GM13977 (cell line): ENCODE results near the gene PKD1L1.

Experiments
- DNase-seq: peaks from one replicate; pipeline ENCODE4 v3.0.0; 2012; ENCODE audit warnings: low spot score
- in situ Hi-C: fragments of 300-500 bp; cut with MboI; formaldehyde crosslinking; loops from one replicate; pipeline ENCODE4 v1.12.0; 2022; ENCODE audit warnings: low sequenced_read_pairs, low pct_unique_long_range_greater_than_20kb, mixed read lengths, inconsistent platforms; ENCODE audit not compliant: unreplicated experiment
- TF ChIP-seq, protein P1 (sequence below): IDR thresholded peaks from 2 replicates; pipeline ENCODE4 v1.5.1; 2012; ENCODE audit warnings: mild to moderate bottlenecking, control low read depth; ENCODE audit not compliant: insufficient read depth; ENCODE audit errors: extremely low read depth, missing control alignments

Gene PKD1L1

DNA sequence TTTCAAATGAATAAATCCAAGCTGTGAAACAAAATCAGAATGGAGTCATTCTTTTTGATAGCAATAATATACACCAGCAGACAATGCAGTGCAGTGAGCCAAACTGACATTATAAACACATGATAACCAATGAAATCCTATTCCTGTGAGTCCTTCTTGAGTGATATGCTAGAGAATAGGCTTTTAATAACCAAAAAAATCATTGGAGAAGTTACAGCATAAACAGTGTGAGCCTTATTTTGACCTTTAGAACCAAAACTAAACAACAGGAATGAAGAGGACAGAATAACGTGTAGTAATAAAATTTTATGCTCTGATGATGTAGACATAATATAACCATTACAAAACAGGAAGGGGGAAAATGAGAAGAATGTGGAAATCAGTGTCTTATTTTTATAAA is 22.5 kb upstream of the PKD1L1 start:
- in situ Hi-C loops = no loop called here
- TF ChIP-seq, protein P1, sequence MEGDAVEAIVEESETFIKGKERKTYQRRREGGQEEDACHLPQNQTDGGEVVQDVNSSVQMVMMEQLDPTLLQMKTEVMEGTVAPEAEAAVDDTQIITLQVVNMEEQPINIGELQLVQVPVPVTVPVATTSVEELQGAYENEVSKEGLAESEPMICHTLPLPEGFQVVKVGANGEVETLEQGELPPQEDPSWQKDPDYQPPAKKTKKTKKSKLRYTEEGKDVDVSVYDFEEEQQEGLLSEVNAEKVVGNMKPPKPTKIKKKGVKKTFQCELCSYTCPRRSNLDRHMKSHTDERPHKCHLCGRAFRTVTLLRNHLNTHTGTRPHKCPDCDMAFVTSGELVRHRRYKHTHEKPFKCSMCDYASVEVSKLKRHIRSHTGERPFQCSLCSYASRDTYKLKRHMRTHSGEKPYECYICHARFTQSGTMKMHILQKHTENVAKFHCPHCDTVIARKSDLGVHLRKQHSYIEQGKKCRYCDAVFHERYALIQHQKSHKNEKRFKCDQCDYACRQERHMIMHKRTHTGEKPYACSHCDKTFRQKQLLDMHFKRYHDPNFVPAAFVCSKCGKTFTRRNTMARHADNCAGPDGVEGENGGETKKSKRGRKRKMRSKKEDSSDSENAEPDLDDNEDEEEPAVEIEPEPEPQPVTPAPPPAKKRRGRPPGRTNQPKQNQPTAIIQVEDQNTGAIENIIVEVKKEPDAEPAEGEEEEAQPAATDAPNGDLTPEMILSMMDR = no peak
- DNase-seq = no peak

DNA sequence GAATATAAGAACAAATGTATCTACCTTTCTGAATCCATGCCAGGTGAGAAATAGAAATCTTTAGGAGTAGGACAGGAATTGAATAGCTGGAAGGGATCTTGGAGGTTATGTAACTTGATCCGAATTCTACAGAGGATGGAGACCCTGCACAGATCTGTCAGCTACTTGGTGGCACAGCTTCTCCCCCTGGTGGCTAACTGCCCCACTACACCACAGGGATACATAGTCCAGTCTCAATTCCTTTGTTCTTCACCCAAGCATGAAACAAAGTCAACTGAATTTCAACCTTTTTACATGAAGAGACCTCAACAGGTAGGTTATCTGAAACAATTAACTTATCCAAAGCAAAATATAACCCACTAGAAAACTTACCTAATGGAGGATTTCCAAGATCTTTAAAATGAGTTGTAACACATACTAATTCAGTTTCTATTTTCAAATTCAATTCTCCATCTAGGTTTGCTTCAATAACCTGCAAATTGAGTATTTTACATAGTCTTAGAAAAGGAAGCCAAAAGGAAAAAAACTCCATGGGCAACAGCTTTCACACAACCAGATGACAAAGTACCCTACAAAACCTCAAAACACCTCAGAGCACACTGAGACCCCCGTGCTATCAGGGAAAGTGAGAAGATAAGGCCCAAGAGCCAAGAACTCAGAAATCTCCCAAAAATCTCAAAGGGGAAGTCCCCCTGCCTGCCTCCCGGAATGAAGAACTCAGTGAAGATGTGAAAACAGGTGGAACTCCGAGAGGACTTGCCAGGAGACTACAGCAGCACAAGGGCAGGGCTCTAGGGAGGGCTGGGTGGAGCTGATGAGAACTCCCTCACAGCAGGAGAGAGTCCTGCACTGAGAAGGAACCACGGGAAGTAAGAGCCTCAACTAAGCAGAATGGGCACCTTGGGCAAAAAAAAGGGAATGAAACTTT is 20.8 kb upstream of the PKD1L1 start:
- TF ChIP-seq, protein P1 = peak; percentile 85
- peak; percentile 72 for DNase-seq
- in situ Hi-C loops = no loop called here

DNA sequence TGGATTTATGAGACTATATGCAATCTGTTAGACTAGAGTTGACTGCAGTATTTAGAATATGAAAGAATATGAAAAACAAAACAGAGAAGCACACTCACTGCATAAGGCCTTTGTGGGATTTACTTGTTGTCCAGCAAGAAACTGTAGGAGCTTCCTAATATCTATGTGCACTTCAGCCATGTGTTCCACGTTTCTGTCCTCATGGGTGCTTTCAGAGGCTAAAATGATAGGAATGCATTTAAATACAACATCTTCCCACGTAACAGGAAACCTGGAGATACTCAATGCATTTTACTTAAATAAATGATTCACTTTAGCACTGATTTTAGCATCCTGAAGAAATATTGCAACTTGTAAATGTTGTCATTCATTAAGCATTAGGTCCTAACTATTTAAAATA is 19.4 kb upstream of the PKD1L1 start:
- TF ChIP-seq, protein P1 = no peak
- in situ Hi-C loops = no loop called here
- DNase-seq = no peak

DNA sequence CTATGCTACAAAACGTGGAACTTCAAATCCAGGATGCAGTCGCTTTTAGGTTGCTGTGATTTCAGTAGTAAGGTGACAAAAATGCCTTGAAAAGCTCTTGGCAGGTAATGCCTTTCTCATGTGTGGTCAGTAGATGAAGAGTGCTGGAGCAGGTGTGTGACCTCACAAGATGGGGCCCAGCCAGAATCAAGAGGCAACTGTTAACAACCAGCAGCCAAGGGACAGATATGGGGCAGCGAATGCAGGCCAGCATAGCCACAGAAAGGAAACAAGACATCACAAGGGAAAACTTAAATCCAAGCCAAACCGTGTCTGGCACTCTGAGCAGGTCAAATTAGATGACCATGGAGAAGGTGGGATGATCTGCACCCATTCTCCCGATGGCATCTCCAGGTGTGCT is 18.9 kb upstream of the PKD1L1 start:
- DNase-seq = no peak
- in situ Hi-C loops = no loop called here
- TF ChIP-seq, protein P1 = no peak

DNA sequence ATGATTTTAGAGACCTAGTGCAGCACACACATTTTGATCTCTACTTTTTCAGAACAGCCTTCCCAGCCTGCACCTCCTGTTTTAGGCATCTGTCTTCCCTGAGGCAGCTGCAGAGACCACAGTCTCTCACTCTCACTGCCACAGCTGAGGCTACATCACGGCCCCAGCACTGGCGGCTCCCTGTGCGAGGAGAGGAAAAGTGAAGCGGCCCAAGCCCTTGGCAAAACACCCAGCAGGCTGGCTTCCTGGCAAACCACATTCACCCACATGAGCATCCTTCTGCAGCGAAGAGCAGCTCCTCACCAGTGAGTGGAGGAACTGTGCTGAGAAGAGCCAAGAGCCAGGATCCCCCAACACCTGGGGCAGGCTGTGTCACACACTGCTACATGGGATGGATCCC is 17.2 kb upstream of the PKD1L1 start:
- in situ Hi-C loops = no loop called here
- TF ChIP-seq, protein P1 = no peak
- DNase-seq = no peak

DNA sequence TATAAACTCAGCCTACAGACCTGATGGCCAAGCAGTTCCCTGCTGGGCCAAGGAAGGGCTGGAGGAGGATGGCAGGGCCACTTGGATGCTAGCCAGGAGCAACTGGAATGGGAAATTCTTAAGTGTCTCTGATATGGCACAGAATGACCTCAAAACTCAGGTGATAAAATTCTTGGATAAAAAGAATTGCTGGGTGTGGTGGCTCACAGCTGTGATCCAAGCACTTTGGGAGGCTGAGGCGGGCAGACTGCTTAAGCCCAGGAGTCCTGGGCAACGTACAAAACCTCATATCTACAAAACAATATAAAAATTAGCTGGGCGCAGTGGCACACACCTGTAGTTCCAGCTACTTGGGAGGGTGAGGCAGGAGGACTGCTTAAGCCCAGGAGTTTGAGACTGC is 14.0 kb upstream of the PKD1L1 start:
- in situ Hi-C loops = no loop called here
- DNase-seq = no peak
- TF ChIP-seq, protein P1 = no peak
